GM12801 (cell line): ENCODE results near the gene CHAF1A.

Source experiments
- CTCF ChIP-seq: IDR thresholded peaks from one replicate; pipeline ENCODE4 v1.5.1; 2011; ENCODE audit warnings: control low read depth; ENCODE audit not compliant: insufficient read length; ENCODE audit errors: extremely low read depth

The CHAF1A gene

GRCh38 chr19:4453232-4454179, 51.1 kb downstream of the CHAF1A start:
- no peak for TF ChIP-seq CTCF

- TF ChIP-seq CTCF, result no peak
Measured at GRCh38 chr19:4454747-4455718, 52.6 kb downstream of the CHAF1A start.

GRCh38 chr19:4455719-4456475, 53.5 kb downstream of the CHAF1A start:
- TF ChIP-seq CTCF, result no peak

- no peak for TF ChIP-seq CTCF
Measured at GRCh38 chr19:4456476-4456842, 54.0 kb downstream of the CHAF1A start.

GRCh38 chr19:4456843-4457653, 54.6 kb downstream of the CHAF1A start:
- no peak for TF ChIP-seq CTCF

- no peak for TF ChIP-seq CTCF
Measured at GRCh38 chr19:4457654-4458395, 55.4 kb downstream of the CHAF1A start, which contains the start of gene UBXN6. TSS of gene UBXN6 (minus strand) at chr19:4457794. CDS start at chr19:4457697, 97 bp downstream.
